ENCODE results near the gene TARBP1.

DNA sequence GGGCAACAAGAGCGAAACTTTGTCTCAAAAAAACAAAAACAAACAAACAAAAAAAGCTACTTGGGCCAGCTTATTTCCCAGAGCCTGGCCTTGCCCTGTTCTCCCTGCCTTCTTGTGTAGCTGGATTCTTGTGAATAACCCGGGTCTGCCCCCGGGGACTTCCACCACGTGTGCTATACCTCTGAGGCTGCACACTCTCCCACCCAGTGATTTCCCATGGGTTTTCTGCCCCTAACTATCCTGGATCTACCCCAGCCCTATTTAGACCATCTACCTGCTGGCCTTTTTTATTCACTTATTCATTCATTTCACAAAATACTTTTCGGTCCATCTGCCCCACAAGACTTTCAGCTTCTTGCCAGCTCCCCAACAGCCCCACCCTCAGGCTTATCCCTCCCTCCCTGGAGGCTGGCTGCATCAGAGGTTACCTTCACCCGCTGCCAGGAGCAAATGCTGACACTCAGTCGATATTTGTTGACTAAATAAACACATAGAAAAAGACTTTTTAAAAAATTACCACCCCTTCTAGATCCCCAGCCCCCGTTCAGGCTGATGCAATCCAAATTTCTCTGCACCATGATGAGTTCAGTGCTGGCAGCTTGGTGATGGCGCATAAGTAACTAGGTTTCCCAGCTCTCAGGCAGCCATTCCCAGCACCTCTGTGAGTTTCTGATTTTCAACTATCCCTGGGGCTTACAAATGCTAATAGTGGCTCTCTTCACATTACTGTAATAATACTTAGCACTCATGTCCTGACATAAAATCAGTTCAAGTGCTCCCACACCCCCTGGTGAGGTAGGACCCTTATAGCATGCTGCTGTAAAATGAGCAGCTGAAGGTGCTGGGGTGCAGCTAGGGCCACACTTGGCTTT, 30.7 kb upstream of the TARBP1 start:
- TF ChIP-seq, protein P1, sequence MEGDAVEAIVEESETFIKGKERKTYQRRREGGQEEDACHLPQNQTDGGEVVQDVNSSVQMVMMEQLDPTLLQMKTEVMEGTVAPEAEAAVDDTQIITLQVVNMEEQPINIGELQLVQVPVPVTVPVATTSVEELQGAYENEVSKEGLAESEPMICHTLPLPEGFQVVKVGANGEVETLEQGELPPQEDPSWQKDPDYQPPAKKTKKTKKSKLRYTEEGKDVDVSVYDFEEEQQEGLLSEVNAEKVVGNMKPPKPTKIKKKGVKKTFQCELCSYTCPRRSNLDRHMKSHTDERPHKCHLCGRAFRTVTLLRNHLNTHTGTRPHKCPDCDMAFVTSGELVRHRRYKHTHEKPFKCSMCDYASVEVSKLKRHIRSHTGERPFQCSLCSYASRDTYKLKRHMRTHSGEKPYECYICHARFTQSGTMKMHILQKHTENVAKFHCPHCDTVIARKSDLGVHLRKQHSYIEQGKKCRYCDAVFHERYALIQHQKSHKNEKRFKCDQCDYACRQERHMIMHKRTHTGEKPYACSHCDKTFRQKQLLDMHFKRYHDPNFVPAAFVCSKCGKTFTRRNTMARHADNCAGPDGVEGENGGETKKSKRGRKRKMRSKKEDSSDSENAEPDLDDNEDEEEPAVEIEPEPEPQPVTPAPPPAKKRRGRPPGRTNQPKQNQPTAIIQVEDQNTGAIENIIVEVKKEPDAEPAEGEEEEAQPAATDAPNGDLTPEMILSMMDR (IDR thresholded peaks at IDR 0.05): no peak
- no peak for TF ChIP-seq POLR2A (IDR thresholded peaks at IDR 0.05)
